ENCODE data around the gene ITSN2.
"Not testable (repeated sequence)": the region's sequence is repeated elsewhere in the genome, so short reads cannot be mapped to it uniquely, and the experiment has no call there.

ITSN2 gene

DNA sequence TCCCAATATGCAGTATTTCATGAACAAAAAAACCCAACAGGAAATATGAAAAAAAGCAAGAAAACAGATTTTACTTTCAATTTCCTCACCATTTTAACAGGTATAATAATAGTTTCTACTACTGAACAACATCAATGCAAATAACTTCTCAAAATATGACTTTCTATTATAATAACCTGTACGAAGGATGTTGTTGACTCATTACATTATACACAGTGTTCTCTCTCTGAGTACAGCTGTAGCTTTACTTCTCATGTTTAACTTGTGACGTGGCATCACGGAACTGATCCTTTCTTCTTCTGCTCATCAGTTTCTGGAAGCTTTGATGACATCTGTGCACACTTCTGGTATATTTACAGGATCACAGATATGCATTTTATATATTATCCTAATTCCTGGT is 145.5 kb downstream of the ITSN2 start:
- no peak for DNase-seq (ENCODE audit: low read depth in 2 of 2)

DNA sequence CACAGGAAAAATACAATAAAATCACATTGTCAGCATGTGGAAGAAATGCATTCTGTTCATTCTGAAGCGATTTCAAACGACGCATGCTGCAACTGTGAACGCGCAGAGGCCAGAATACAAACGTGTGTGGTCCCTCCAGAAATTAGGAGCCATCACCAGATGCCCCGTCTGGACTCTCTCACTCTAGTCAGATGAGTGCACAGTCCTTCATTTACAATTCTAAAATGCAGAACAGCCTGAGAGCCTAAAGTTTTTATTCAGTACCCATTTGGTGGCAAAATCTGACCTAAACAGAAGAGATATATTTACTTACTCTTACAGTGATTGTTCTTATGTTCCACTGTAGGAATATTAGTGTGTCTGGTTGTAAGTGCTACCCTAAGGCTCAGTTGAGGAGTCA is 148.9 kb downstream of the ITSN2 start:
- no peak for DNase-seq (ENCODE audit: low read depth in 2 of 2)

DNA sequence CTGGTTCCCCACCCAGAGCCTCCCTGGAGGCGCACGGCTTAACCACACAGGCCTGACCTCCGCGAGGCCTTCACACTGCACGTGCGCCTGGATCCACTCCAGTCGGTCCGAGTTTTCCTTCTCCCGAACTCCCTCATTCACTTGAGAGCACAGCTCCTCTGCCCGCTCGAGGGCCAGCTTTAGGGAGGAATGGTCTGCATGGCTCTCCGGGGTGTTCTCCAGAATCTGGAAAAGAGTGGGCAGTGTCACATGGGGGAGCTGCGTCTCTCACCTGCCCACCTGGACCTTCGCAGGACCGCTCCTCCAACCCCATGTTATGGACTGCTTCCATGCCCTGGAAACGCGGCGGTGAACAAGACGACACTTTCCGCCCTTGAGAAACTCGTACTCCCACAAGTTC is 149.6 kb downstream of the ITSN2 start:
- DNase-seq (ENCODE audit: low read depth in 2 of 2) = no peak

DNA sequence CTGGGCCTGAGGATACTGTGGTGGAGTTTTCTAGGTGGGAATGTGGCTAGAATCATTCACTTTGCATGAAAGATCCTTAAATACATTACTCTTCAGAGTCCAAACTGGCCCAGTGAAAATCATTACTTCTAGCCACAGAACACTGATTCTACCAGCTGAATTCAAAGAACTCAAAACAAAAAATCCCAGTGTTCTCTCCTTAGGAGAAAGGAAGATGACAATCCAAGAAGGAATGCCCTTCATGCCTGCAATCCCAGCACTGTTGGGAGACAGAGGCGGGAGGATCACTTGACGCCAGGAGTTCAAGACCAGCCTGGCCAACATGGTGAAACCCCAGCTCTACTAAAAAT is 150.3 kb downstream of the ITSN2 start:
- no peak for DNase-seq (ENCODE audit: low read depth in 2 of 2)

DNA sequence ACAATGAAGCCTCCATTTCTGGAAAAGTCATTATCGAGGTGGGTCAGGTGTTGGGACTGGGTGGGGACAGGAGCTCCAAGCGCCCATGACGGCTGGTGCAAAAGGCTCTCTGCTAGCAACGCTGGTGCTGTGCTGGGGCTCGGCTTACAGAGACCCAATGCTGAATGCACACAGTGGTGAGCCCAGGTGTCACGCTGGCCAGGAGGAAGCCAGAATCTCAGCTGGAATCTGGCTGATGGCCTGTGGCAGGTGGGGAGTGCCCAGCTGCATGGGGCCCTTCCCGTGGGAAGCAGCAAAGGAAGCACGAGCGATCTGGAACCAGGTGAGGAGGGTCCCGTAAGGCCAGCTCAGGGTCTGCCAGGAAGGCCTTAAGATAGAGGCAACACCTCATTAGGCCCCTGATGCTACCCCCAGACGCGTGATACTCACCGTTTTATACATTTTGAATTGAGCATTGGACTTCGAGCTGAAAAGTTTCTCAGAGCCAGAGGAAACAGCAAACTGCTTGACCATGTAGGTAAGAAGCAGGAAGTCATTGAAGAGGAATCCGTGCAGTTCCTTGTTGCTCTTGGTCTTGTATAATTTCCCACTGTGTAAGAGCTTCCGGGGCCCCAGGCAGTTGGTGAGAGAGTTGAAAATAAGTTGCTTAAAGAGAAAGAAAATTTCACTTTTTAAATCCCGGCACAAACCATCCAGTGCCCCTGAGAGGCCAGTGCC is 150.8 kb downstream of the ITSN2 start:
- no peak for DNase-seq (ENCODE audit: low read depth in 2 of 2)

DNA sequence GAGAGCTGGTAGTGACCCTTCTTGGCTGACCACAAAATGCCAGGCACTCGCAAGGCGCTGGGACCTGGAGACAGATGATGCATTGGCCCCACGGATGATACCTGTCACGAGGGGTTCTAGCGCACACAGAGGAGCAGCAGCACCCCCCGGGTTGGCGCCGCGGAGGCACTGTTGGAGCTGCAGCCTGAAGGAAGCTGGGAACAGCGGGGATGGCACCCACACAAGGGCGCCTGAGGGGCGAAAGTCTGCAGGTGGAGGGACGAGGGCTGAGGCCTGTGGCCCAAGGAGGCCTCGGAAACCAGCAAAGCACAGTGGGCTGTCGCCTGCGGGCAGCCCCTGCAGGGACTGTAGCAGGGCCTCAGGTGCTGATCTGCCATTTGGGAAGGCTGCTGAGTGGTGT is 151.8 kb downstream of the ITSN2 start:
- no peak for DNase-seq (ENCODE audit: low read depth in 2 of 2)

DNA sequence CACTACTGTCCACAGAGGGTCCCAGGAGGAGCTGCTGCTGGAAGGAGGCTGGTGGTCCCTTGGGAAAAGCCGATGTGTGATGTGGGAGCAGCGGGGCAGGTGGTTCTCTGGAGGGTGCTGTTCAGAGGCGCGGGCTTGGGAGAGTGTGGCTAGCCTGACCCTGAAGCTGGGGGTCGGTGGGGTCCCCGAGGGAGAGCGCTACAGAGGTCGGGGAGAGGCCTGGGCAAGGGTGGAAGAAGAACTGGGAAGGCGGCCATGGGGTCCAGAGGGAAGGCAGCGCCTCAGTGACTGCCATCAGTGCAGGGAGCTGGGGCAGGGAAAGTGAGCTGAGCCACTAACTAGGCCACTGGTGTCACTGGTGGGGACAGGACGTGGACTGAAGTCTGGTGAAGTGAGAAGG is 153.0 kb downstream of the ITSN2 start:
- no peak for DNase-seq (ENCODE audit: low read depth in 2 of 2)

DNA sequence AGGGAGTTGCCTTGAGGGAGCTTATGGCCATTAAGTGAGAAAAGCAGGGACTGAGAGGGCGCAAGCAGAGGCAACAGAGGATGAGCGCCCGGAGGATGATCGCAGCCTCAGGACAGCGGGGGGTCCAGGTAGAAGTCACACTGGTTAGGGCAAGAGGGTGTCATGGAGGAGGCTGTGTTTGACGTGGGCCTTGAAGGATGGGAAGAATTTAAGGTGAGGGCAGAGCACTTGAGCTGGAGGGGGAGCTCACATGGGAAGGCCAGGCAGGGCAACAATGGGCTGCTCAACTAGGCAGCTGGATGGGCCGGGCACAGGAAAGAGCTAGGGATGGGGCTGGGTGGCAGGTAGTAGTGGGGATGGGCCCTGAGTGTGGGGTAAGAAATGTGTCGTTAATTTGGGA is 153.6 kb downstream of the ITSN2 start:
- no peak for DNase-seq (ENCODE audit: low read depth in 2 of 2)

DNA sequence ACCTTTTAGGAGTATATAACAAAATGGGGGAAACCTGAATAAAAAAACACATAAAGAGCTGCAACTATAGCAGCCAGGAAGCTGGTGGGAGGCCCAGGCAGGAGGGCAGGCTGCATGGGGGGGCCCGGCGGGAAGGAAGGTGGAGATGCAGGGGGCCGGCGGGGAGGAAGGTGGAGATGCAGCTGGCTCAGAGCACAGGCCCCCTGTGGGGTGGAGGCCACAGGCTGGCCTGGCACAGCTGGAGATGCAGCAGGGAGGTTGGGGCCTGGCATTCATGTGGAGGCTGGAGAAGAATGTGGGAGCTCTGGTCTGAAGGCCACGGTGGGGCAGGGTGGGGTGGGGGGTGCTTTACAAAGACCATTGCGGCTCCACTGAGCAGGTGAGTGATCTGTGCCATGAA is 154.1 kb downstream of the ITSN2 start:
- DNase-seq (ENCODE audit: low read depth in 2 of 2) = no peak

DNA sequence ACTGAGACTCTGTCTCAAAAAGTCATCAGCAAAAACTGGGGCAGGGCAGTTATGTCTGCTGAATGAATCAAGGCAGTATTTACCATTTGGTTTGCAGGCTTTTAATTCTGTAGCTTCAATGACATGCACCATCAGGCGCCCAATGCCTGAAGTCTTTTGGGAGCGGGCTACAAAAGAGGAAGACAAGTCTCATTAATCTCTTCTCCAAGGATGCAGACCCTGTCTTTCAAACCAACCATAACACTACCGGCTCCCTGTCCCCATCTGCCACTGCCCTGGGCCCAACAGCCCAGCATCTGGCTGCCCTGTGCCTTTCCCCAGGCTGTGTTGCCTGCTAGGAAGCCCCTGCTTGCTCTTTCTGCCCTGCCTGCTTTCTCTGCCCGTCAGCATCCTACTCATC is 155.2 kb downstream of the ITSN2 start:
- DNase-seq (ENCODE audit: low read depth in 2 of 2) = no peak

DNA sequence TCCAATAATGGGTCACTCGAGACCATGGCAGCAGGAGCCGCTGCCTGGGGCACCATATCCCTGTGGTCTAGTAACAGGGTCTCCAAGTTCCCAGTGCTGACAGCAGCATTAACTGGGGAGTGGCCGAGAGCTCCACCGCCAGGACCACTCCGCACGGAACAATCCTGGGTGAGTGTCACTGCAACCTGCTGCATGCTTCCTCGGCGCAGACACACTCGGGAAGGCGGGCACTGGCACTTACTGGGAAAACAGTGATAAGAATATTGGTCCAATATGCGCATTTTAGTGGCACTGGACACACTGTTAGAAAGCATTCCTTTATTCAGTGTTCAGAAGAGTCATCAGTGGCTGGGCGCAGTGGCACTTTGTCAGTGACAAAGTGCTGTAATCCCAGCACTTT is 155.8 kb downstream of the ITSN2 start:
- DNase-seq (ENCODE audit: low read depth in 2 of 2) = no peak

DNA sequence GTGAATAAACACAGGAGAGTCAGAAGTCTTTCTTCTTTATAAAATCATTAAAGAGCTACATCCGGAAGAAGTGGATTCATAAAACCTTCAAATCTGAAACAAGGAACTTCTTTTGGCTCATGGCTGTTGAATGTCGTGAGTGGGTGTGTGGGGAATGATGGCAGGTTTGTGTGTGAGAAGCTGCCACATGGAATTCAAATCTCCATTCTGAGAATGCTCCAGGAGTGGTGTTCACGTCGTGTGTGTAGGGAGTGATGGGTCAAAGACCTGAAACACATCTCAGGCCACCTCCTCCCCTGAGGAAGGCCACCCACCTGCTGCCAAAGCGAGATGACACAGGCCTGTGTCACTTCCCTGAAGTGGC is 156.6 kb downstream of the ITSN2 start:
- DNase-seq (ENCODE audit: low read depth in 2 of 2) = no peak

DNA sequence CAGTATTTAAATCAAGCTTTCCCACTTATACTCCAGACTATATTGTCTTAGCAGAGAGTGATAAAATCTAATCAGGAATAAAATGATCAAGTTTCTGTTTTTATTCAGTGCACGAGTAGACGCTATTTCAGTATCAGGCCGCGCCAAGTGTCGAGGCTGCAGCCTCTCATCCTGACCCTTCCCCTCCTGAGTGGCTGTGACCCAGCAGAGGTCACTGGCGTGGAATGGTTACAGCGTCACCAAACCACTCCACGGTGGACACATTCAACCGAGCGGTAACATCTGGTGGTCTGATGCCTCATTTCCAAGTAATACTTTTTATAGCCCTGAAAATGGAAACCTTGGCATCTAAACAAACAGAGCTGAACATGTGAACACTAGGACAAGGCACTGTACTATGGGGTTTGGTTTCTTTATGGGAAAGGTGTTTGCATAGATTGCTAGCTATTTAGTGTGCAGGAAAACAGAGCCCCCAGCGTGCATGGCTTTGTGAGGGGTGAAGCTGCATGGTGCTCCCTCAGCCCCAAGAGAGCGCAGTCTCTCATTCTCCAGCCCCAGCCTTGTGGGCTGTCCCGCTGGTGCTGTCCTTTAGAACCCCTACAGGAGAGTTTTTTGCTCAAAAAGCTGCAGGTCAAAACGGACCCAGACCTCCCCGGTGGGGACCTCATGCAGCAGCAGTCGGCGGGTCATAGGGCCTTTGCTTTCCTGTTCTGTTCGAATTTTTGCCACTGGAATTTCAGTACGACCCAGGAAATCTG is 157.1 kb downstream of the ITSN2 start:
- no peak for DNase-seq (ENCODE audit: low read depth in 2 of 2)

DNA sequence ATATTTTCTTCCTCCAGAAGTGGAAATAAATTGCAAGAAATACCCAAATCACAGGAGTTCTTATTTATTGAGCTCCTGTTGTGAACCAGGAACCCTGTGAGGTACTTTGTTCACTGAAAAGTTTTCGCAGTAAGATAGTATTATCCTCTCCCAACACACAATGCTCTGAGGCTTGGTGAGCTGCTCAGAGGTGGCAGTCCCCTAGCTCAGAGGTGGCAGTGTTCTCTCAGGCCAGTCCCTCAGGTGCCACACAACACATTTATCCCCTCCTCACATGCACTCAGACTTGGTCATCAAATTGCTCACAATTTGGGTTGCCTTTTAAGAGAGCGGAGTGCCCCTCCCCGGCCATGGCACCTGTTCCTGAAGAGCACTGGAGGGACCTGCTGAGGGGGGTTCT is 159.5 kb downstream of the ITSN2 start:
- no peak for DNase-seq (ENCODE audit: low read depth in 2 of 2)

DNA sequence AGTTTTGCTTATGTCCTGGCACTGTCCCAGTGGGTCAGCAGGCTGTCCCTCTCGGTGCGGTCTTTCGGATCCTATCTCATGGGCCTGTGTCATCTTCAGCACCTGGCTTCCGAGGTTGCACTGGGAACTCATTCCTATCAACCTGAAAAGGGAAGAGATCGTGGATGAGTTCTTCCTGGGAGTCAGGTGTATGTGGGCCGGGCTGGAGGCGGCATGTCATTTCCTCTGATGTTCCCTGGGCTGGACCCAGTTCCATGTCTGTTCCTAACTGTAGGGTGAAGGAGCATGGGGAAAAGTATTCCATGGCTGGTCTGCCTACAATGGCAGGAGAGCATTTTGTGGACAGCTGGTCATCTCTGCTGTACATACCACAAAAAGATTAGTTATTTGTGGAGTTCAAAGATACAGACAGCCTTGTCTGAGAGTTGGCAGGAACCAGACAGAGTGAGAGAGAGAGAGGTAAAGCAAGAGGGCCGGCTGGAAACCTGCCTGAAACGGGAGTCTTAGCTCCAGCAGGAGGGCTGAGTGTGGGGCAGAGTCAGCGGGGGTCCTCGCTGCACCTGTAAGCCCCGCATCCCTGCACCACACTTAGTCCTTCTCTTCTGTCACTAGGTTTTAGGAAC is 160.3 kb downstream of the ITSN2 start:
- DNase-seq (ENCODE audit: low read depth in 2 of 2) = no peak

DNA sequence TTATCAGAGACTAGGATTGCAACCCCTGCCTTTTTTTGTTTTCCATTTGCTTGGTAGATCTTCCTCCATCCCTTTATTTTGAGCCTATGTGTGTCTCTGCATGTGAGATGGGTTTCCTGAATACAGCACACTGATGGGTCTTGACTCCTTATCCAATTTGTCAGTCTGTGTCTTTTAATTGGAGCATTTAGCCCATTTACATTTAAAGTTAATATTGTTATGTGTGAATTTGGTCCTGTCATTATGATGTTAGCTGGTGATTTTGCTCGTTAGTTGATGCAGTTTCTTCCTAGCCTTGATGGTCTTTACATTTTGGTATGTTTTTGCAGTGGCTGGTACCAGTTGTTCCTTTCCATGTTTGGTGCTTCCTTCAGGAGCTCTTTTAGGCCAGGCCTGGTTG is 163.1 kb downstream of the ITSN2 start:
- not testable (repeated sequence) for DNase-seq (ENCODE audit: low read depth in 2 of 2)

DNA sequence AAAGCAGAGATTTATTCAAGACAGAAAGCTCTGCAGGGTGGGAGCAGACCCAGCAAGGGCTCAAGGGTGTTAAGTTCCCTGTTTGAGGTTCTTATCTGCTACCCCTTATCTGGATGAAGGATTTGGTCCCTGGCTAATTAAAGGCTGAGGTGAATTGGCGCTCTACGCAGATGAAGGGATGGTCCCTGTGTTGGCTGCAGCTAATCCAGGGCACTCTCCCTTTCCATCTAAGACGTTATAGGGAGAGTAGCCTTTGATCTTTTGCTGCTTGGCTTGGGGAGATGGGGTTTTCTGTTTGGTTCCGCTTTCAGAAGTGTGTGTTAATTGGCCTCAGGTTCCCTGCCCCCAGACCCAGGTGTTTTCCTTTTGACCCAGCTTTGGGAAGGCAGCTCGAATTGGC is 168.5 kb downstream of the ITSN2 start:
- no peak for DNase-seq (ENCODE audit: low read depth in 2 of 2)

DNA sequence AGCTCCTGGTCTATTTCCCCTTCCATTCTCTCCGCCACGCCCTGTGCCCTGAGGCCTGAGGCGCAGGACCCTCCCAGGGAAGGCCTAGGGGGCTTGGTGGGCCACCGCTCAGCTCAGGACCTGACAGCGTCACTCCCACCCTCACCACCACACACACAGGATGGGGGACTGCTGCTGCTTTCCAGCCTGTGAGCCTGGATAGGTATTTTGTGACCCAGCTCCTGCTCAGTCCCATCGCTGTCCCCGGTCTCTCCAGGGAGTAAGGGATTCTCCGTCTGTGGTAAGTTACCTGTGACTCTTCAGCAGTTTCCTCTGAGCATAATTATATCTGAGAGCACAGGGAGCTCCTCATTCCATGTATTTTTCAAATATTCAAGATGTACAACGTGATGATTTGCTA is 169.2 kb downstream of the ITSN2 start:
- DNase-seq (ENCODE audit: low read depth in 2 of 2) = no peak

DNA sequence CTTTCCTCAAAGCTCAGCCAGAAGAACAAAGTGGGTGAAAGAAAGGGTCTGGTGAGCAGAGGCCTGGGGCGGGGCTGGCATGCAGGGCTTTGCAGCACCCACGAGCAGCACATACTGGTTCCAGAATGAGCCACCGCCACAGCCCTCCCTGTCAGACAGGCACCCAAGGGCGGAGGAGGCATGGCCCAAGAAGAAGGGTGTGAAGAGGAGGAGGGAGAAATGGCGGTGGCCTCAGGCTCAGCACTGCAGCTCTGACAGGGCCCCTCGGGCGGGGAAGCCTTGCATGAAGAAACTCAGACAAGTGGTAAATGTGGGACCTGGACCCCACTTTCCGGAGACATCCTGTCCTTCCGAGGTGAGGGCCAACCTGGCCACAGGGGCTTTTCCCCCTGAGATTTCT is 169.8 kb downstream of the ITSN2 start:
- no peak for DNase-seq (ENCODE audit: low read depth in 2 of 2)

DNA sequence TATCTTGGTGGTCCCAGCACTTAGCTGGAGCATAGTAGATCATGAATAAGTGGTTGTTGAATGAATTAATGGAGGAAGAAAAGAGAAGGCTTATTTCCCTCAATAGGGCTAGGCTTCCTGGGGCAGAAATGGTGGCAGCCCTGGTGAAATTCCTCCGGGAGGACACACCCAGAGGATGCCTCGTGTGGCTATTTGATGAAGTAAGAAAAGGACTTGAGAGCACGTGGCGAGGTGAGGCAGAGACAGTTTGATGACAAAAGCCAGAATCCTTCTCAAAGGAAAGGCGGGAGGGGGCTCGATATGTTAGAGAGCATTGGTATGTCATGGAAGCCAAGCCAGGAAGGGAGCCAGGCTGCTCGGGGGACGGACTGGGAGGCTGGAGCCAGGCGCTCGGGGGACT is 170.8 kb downstream of the ITSN2 start:
- DNase-seq (ENCODE audit: low read depth in 2 of 2) = no peak

DNA sequence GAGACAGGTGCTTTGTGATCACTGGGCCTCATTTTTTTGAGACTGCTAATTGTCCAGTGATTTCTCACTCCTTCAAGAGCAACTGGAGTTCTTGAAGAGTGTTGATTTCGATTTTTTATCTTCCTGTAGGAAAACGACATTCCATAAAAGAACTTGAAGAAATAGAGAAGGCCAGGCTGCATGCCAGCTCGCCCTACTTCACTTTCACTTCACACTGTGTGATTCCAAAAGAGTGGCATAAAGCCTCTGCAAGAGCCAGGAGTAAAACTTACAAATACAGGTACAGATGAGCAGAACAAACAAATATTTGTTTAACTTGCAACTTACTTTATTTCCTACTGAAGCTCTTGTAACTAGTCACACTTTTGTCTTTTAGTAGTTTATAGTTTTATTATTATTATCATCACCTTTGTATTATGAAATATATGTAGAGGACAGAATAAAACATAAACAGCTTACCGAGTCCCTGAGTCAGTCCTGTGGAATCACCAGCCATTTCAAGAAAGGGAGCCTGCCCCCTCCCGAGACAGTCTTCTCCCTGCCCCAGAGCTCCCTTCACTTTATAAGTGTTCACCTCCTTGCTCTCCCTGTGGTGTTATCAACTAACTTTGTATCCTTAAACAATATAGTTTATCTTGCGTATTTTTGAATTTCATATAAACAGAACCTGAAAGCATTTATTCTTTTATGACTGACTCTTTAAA is 176.8 kb downstream of the ITSN2 start:
- DNase-seq (ENCODE audit: low read depth in 2 of 2) = no peak

DNA sequence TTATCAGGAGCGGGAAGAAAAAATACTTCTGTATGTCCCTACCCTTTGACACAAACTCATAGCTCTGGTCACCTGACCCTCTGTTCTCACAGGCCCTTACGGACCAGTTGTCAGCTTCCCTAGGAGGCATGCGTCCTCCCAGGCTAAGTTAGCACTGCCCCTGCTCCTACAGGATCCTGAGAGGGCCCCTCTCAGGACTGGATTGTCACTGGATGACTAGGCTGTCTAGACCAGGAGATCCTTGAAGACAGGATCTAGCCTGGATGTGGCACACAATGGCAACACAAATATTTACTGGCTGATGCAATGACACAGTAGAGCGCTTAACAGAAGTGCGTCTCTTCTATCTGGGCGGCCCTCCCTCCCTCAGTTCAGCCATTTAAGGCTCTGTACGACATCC is 177.8 kb downstream of the ITSN2 start:
- DNase-seq (ENCODE audit: low read depth in 2 of 2) = no peak

DNA sequence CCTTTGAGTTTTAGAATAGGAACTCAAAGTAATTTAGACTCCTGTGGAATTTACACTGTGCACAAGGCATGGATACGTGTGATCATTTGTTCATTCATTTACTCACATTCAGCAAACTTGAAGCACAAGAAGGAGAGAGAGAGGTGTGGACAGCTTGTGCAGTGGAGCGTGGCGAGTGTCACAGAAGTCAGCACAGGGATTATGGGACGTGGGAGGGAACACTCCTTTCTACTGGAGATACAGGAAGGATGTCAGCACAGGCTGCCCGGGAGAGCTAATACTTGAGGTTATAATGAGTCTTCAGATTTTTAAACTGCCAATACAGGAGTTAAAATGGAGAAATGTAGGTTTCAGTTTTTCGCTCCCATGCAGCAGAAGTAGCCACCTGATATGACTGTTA is 178.5 kb downstream of the ITSN2 start:
- no peak for DNase-seq (ENCODE audit: low read depth in 2 of 2)
